Measurements from ENCODE around the gene MOK. TPM values are rescaled to one million over a fixed set of nuclear protein-coding genes. Genes with fewer than 3 reads are reported as not detected.

MOK gene
- total RNA-seq, 1 donor from 2014 or later, result 24.4 TPM

GRCh38 chr14:102283631-102284129, 21.3 kb downstream of the MOK start:
- no peak for DNase-seq (ENCODE audit: low spot score)

GRCh38 chr14:102282751-102283465, 22.1 kb downstream of the MOK start:
- no peak for DNase-seq (ENCODE audit: low spot score)

GRCh38 chr14:102280376-102280962, 24.5 kb downstream of the MOK start:
- no peak for DNase-seq (ENCODE audit: low spot score)

- DNase-seq (ENCODE audit: low spot score), result no peak
Observed at GRCh38 chr14:102279688-102280348, 25.1 kb downstream of the MOK start.

- DNase-seq (ENCODE audit: low spot score), result no peak
Observed at GRCh38 chr14:102279282-102279681, 25.7 kb downstream of the MOK start.

GRCh38 chr14:102278631-102278935, 26.4 kb downstream of the MOK start:
- DNase-seq (ENCODE audit: low spot score), result no peak

GRCh38 chr14:102277874-102278630, 26.9 kb downstream of the MOK start:
- no peak for DNase-seq (ENCODE audit: low spot score)

GRCh38 chr14:102275866-102276265, 29.1 kb downstream of the MOK start:
- no peak for DNase-seq (ENCODE audit: low spot score)

- no peak for DNase-seq (ENCODE audit: low spot score)
Observed at GRCh38 chr14:102272392-102272791, 32.6 kb downstream of the MOK start.

- DNase-seq (ENCODE audit: low spot score), result no peak
Observed at GRCh38 chr14:102264775-102265174, 40.2 kb downstream of the MOK start.

- DNase-seq (ENCODE audit: low spot score), result no peak
Observed at GRCh38 chr14:102264355-102264754, 40.6 kb downstream of the MOK start.

GRCh38 chr14:102262929-102263462, 42.0 kb downstream of the MOK start:
- no peak for DNase-seq (ENCODE audit: low spot score)

GRCh38 chr14:102258136-102258535, 46.8 kb downstream of the MOK start:
- DNase-seq (ENCODE audit: low spot score), result no peak

- no peak for DNase-seq (ENCODE audit: low spot score)
Observed at GRCh38 chr14:102256716-102257115, 48.2 kb downstream of the MOK start.

- DNase-seq (ENCODE audit: low spot score), result no peak
Observed at GRCh38 chr14:102255401-102256190, 49.4 kb downstream of the MOK start.

- DNase-seq (ENCODE audit: low spot score), result no peak
Observed at GRCh38 chr14:102252834-102253801, 51.8 kb downstream of the MOK start.

GRCh38 chr14:102251161-102251560, 53.8 kb downstream of the MOK start:
- DNase-seq (ENCODE audit: low spot score), result no peak

GRCh38 chr14:102250636-102251035, 54.3 kb downstream of the MOK start:
- no peak for DNase-seq (ENCODE audit: low spot score)

- DNase-seq (ENCODE audit: low spot score), result no peak
Observed at GRCh38 chr14:102249981-102250380, 55.0 kb downstream of the MOK start.

GRCh38 chr14:102249041-102249440, 55.9 kb downstream of the MOK start:
- DNase-seq (ENCODE audit: low spot score), result no peak
